Pancreas (tissue), 10 donors: Measurements from ENCODE around the gene ZBTB47. TPM values are rescaled to one million over a fixed set of nuclear protein-coding genes. Genes with fewer than 3 reads are reported as not detected.

Experiments used
- ATAC-seq, 4 donors: fragments of 200-7000 bp; cut with Tn5 transposase; one replicate each; pipeline versions ENCODE4 v1.8.0 to v1.9.1; 2020; ENCODE audit warnings: mild to moderate bottlenecking in 4 of 4, moderate library complexity in 4 of 4
- DNase-seq, 6 donors: peaks; one replicate each; pipeline ENCODE4 v3.0.0-alpha.2; 2020
- FAIRE-seq: peaks from 2 replicates; lab custom pipeline; 2012; peaks lifted over from hg19 to GRCh38; lab: Jason Lieb, UNC
- H3K27ac ChIP-seq, 4 donors: fragments of 200-600 bp; sonication (generic); 1 replicate in 3 of 4; 2 replicates in 1 of 4; pipeline versions ENCODE4 v1.5.0 to v1.8.0; 2020
- H3K27me3 ChIP-seq, 4 donors: fragments of 200-600 bp; one replicate each; pipeline ENCODE4 v1.8.0; 2021
- H3K36me3 ChIP-seq, 3 donors: fragments of 200-600 bp; sonication (generic) in 1 of 3; one replicate each; pipeline versions ENCODE4 v1.5.0 to v1.8.0; 2020 to 2021
- H3K4me1 ChIP-seq, 3 donors: fragments of 200-600 bp; one replicate each; pipeline ENCODE4 v1.8.0; 2021
- H3K4me3 ChIP-seq, 4 donors: fragments of 200-600 bp; sonication (generic) in 2 of 4; one replicate each; pipeline versions ENCODE4 v1.5.0 to v1.8.0; 2020 to 2021
- H3K9me3 ChIP-seq, 4 donors: fragments of 200-600 bp; one replicate each; pipeline ENCODE4 v1.8.0; 2021
- WGBS, 2 donors: extraction: QIAGEN DNeasy Blood & Tissue Kit; methylation state at CpG; one replicate each; pipeline ENCODE4 v1.1.7; 2013; 5-methylcytosine and 5-hydroxymethylcytosine counted together
- intact Hi-C, 3 donors: fragments of 100-400 bp; cut with DNase I; formaldehyde crosslinking; loops; one replicate each; pipeline versions ENCODE4 v1.11.1 to v1.14.2; 2022
- polyA plus RNA-seq, 2 donors: library from polyadenylated mRNA; stranded (reverse); fragments of 200-250 nt; gene quantifications; one replicate each; pipeline ENCODE4 v1.2.3, GENCODE V29; 2013
- total RNA-seq, 6 donors: library from RNA; stranded (reverse); fragmentation: NEBNext Ultra II Directional in 4 of 6; extraction: Animal tissue kit (Norgen Biotek cat#: 25700) in 4 of 6; gene quantifications; one replicate each; pipeline versions ENCODE4 v1.2.1 to v1.2.4, GENCODE V29; 2021 to 2023
- TF ChIP-seq, protein P1 (sequence below), 4 donors: fragments of 200-600 bp; sonication (generic) in 3 of 4; IDR thresholded peaks; one replicate each; pipeline versions ENCODE4 v1.5.0 to v1.8.0; 2021; ENCODE audit warnings: antibody characterized with exemption in 4 of 4
- donor health status: healthy with polysubstance abuse.
- donor health status: DM: no; HTN: no; CAD: no; lungs with moderate emphysema.
- donor health status: DM: no; HTN: no; CAD: no.
- donor health status: control.
- donor health status: control.
- donor health status: Bipolar disorder and iron deficiency.
- donor health status: DM: yes; HTN: yes; CAD: no.
- donor health status: DM: no; HTN: no; CAD: no.
- donor health status: DM: no; HTN: no; CAD: no.
- donor health status: DM: yes; HTN: yes; CAD: no.

The ZBTB47 gene
- total and polyA plus RNA-seq, 8 donors, result 7.9 to 13.6 (median 10.2) TPM

DNA sequence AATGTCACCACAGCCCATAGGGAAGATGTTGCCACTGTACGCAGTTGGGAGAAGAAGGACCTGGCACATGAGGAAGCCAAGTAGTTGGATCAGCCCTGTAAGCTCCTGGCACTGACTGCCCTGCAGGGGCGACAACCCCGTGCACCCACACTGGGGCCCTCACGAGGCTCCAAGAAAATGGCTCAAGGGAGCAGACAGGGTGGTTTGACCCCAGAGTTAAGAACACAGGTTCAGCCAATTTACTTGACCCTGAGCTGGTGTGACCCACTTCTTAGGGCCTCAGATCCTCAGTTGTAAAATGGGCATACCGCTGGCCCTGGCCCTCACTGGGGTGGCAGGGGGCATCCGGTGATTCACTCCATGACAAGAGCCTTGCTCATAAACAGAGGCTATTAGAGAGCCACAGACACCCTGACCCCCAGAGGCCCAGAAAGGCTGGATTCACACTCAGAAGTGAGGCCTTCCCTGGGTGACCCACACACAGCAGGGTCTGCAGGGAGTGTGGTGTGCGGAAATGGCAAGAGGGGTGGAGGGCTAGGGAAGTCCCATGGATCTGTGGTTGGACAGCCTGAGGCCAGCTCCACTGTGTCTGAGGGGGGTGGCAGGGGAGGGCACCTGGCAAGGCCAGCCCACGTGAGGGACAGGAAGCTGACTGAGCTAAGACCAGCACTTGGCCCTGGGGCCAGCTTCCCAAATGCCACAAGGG, 50.8 kb downstream of the ZBTB47 start:
- H3K36me3 ChIP-seq, result no peaks in the 10 kb centered on the region
- intact Hi-C loops, result no loop called here
- WGBS, 2 donors, result 78 to 86% methylated on average over 8 of the region's 8 CpGs

DNA sequence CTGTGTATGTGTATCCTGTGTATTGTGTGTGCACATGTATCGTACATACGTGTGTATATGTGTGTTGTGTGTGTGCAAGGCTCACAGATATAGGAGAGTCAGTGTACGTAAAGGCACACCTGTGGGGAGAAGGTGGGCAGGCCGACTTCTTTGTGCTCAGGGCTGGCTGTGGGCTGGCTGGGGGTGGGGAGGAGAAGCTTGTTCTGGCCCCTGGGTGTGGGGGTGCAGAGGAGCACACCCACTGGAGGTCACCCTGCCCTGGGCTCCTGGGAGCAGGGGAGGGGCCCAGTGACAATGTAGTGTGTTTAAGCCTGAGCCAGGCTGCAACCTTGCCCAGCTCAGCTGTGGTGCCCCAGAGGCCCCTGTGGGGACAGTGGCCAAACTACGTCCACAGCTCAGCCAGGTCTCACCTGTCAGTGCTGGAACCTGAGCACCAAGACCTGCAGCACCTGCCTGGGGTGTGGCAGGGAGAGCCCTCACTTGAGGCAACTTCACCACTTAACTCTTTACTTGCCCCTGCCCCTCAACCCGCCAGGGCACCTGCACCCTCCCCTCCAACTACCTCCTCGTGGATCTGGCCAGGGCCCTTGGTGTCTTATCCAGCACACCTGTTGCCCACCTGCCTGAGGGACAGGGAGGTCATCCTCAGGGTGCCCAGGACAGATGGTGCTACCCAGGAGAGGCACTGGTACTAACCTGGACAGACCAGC, 51.7 kb downstream of the ZBTB47 start:
- Histone ChIP-seq H3K4me1 (no peaks in the 10 kb centered on the region), H3K27me3 (no peaks in the 10 kb centered on the region), H3K9me3 (no peaks in the 10 kb centered on the region), H3K4me3 (no peak overlapping the region), H3K36me3 (no peaks in the 10 kb centered on the region), H3K27ac (no peak overlapping the region)
- peak in 1 of 6 donors; percentile 7 for DNase-seq
- intact Hi-C loops, result no loop called here
- TF ChIP-seq, protein P1, sequence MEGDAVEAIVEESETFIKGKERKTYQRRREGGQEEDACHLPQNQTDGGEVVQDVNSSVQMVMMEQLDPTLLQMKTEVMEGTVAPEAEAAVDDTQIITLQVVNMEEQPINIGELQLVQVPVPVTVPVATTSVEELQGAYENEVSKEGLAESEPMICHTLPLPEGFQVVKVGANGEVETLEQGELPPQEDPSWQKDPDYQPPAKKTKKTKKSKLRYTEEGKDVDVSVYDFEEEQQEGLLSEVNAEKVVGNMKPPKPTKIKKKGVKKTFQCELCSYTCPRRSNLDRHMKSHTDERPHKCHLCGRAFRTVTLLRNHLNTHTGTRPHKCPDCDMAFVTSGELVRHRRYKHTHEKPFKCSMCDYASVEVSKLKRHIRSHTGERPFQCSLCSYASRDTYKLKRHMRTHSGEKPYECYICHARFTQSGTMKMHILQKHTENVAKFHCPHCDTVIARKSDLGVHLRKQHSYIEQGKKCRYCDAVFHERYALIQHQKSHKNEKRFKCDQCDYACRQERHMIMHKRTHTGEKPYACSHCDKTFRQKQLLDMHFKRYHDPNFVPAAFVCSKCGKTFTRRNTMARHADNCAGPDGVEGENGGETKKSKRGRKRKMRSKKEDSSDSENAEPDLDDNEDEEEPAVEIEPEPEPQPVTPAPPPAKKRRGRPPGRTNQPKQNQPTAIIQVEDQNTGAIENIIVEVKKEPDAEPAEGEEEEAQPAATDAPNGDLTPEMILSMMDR (IDR thresholded peaks at IDR 0.05), result no peak
- ATAC-seq, result no peak
- FAIRE-seq, result no peak
- 75 to 82% methylated on average over 7 of the region's 7 CpGs for WGBS, 2 donors

More for the DNA sequence above, 50.8 kb downstream of the ZBTB47 start:
- no peak for FAIRE-seq
- peak in 1 of 6 donors; percentile 3 for DNase-seq
- Histone ChIP-seq H3K4me3 (no peak overlapping the region), H3K27ac (no peak overlapping the region), H3K9me3 (no peaks in the 10 kb centered on the region), H3K4me1 (no peaks in the 10 kb centered on the region), H3K27me3 (no peaks in the 10 kb centered on the region)
- no peak for ATAC-seq
- TF ChIP-seq, protein P1 (IDR thresholded peaks at IDR 0.05), result no peak

DNA sequence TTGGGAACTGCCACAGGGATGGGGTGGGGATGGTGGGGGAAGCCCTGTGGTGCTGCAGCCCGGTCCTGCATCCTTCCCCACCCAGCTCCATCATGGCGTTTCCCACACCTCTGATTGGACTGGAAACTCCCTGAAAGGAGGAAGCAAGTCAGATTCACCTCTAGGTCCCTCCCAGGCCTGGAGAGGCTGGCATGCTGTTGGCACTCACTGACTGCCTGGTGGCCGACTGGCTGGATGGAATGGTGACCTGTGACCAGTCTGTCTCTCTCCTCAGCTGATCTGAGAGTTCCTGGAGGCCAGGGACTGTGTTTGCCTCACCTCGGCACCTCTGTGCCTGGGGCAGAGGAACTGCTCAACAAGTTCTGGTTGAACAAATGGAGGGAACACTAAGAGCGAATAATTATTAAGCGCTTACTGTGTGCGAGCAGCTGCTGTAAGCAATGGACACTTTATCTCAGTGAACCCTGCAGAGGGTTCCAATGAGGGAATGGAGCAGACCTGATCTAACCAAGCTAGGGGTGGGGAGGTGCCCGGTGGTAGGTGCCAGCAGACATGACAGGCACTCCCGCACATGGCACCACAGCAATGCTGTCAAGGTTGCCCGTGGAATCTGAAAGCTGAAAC, 52.6 kb downstream of the ZBTB47 start:
- no peaks in the 10 kb centered on the region for H3K27me3 ChIP-seq
- TF ChIP-seq, protein P1 (IDR thresholded peaks at IDR 0.05), result no peak
- no peak overlapping the region for H3K27ac ChIP-seq
- ATAC-seq, result no peak
- no peaks in the 10 kb centered on the region for H3K9me3 ChIP-seq
- H3K4me3 ChIP-seq, result no peak overlapping the region
- no peaks in the 10 kb centered on the region for H3K4me1 ChIP-seq
- H3K36me3 ChIP-seq, result no peaks in the 10 kb centered on the region
- no peak for FAIRE-seq
- DNase-seq, result peak in 1 of 6 donors; percentile 7
- intact Hi-C loops, result no loop called here
- WGBS, 2 donors, result 69 to 78% methylated on average over 10 of the region's 10 CpGs

DNA sequence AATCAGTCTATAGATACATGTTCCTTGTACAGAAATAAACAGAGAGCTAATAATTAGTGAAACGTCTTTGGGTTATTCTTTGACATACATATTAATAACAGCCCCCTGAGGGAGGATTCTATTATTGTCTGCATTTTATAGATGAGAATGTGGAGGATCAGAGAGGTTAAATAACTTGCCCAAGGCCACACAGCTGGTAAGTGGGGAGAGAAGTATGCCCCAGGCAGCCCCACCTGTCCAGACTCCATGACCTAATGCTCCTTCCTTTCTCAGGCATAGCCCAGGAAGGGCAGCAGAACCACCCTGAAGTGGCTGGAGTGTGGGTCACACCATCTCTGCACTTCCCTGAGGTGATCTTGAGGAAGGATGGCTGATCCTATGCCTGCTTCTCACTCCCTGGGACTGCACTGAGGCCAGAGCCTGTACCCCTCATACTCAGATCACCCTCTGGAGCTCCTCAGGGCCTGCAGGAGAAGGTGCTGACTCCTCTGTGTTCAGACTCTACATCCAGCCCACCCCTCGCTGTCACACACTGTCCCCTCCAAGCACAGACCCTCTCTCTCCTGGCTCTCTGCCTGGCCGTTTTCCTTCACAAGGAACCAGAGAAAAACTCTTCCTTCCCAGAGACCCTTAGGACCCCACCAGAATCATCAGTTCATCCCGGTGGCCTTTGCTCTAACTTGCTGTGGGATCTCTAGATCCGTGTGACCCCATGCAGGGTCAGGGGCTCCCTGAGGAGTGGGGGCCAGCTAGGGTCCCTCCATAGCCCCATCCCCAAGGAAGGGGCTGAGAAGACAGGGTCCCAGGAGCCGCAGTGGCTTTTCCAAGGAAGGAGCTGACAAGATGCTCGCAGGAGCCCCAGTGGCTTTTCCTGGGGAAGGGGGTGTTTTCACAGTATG, 53.5 kb downstream of the ZBTB47 start:
- Histone ChIP-seq H3K9me3 (no peaks in the 10 kb centered on the region), H3K27me3 (no peaks in the 10 kb centered on the region), H3K27ac (no peak overlapping the region), H3K4me3 (no peak overlapping the region), H3K4me1 (no peaks in the 10 kb centered on the region), H3K36me3 (no peaks in the 10 kb centered on the region)
- FAIRE-seq, result no peak
- peak in 1 of 6 donors; percentile 28 for DNase-seq
- WGBS, 2 donors, result 57 to 66% methylated on average over 7 of the region's 7 CpGs
- ATAC-seq, result no peak
- intact Hi-C loops, result no loop called here
- TF ChIP-seq, protein P1 (IDR thresholded peaks at IDR 0.05), result no peak
